Uterus (tissue), 2 donors: ENCODE results near the gene PCNX1.
"Not testable (repeated sequence)": the region's sequence is repeated elsewhere in the genome, so short reads cannot be mapped to it uniquely, and the experiment has no call there.

Experiments used
- POLR2A ChIP-seq, 2 donors: fragments of 450-650 bp; IDR thresholded peaks; one replicate each; pipeline ENCODE4 v1.6.1; 2016; ENCODE audit warnings: antibody characterized with exemption in 2 of 2, mild to moderate bottlenecking in 1 of 2, moderate library complexity in 1 of 2
- TF ChIP-seq, protein P1 (sequence below), 4 experiments: fragments of 200-600 bp in 2 of 4; fragments of 450-650 bp in 2 of 4; sonication (generic) in 2 of 4; IDR thresholded peaks; one replicate each; pipeline ENCODE4 v1.5.1; 2016 to 2019; ENCODE audit warnings: antibody characterized with exemption in 4 of 4, mild to moderate bottlenecking in 2 of 4, moderate library complexity in 1 of 4

DNA sequence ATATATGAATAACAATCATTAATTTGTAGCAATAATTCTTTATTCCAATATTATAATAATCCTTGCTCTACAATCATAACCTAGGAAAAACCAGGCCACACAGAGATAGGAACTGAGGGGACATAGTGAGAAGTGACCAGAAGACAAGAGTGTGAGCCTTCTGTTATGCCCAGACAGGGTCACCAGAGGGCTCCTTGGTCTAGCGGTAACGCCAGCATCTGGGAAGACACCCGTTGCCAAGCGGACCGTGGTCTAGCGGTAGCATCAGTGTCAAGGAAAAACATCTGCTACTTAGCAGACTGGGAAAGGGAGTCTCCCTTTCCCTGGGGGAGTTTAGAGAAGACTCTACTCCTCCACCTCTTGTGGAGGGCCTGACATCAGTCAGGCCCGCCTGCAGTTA, 240.1 kb downstream of the PCNX1 start:
- TF ChIP-seq, protein P1, sequence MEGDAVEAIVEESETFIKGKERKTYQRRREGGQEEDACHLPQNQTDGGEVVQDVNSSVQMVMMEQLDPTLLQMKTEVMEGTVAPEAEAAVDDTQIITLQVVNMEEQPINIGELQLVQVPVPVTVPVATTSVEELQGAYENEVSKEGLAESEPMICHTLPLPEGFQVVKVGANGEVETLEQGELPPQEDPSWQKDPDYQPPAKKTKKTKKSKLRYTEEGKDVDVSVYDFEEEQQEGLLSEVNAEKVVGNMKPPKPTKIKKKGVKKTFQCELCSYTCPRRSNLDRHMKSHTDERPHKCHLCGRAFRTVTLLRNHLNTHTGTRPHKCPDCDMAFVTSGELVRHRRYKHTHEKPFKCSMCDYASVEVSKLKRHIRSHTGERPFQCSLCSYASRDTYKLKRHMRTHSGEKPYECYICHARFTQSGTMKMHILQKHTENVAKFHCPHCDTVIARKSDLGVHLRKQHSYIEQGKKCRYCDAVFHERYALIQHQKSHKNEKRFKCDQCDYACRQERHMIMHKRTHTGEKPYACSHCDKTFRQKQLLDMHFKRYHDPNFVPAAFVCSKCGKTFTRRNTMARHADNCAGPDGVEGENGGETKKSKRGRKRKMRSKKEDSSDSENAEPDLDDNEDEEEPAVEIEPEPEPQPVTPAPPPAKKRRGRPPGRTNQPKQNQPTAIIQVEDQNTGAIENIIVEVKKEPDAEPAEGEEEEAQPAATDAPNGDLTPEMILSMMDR (IDR thresholded peaks at IDR 0.05), result not testable (repeated sequence)
- not testable (repeated sequence) for TF ChIP-seq POLR2A (IDR thresholded peaks at IDR 0.05)
